Measurements from ENCODE around the gene ZNF471. TPM values are rescaled to one million over a fixed set of nuclear protein-coding genes. Genes with fewer than 3 reads are reported as not detected.

The ZNF471 gene
- total and polyA plus RNA-seq, 4 donors = 1.3 to 14.4 (median 2.2) TPM

DNA sequence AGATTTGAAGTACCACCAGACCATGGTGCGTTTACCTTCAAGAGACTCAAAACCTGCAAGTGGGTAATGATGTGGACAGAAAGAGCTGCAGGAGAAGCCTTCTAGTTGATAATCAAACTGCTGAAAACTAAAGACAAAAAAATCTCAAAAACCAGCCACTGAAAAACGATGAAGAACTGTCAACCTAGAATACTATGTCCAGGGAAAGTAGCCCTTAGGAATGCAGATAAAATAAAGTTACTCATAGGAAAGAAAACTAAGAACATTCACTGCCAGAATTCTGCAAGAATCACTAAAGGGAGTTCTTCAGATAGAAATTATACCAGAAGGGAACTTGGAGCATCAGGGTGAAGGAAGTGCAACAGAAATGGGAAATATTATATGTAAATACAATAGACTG lies 64.9 kb downstream of the ZNF471 start:
- 48 to 72% methylated on average over 2 of the region's 2 CpGs for WGBS, 2 donors
- no peak overlapping the region for H3K4me3 ChIP-seq
- H3K4me1 ChIP-seq (ENCODE audit: control insufficient read depth in 5 of 5, insufficient read depth in 5 of 5, low read length in 5 of 5) = peaks cover 0 to 7% (median 5%) of the 10 kb centered on the region in 5 donors
- TF ChIP-seq, protein P1, sequence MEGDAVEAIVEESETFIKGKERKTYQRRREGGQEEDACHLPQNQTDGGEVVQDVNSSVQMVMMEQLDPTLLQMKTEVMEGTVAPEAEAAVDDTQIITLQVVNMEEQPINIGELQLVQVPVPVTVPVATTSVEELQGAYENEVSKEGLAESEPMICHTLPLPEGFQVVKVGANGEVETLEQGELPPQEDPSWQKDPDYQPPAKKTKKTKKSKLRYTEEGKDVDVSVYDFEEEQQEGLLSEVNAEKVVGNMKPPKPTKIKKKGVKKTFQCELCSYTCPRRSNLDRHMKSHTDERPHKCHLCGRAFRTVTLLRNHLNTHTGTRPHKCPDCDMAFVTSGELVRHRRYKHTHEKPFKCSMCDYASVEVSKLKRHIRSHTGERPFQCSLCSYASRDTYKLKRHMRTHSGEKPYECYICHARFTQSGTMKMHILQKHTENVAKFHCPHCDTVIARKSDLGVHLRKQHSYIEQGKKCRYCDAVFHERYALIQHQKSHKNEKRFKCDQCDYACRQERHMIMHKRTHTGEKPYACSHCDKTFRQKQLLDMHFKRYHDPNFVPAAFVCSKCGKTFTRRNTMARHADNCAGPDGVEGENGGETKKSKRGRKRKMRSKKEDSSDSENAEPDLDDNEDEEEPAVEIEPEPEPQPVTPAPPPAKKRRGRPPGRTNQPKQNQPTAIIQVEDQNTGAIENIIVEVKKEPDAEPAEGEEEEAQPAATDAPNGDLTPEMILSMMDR (IDR thresholded peaks at IDR 0.05; ENCODE audit: control extremely low read depth, extremely low read depth) = no peak
- peak in 1 of 3 donors; percentile 26 for DNase-seq
- ATAC-seq (ENCODE audit: insufficient read depth, low FRiP score) = no peak
- peaks cover 16 to 78% (median 65%) of the 10 kb centered on the region in 4 donors for H3K36me3 ChIP-seq (ENCODE audit: control insufficient read depth in 4 of 4, insufficient read depth in 4 of 4, low read length in 4 of 4)
- H3K27me3 ChIP-seq (ENCODE audit: control insufficient read depth in 3 of 3, insufficient read depth in 3 of 3, low read length in 2 of 3) = no peaks in the 10 kb centered on the region
- H3K9me3 ChIP-seq (ENCODE audit: control insufficient read depth in 4 of 4, insufficient read depth in 3 of 4, low read length in 3 of 4) = peaks cover 21 to 69% (median 39%) of the 10 kb centered on the region in 4 donors
- H3K9ac ChIP-seq (ENCODE audit: insufficient read depth in 1 of 2, low read length in 2 of 2) = no peak overlapping the region
- H3K27ac ChIP-seq (ENCODE audit: low read depth in 1 of 2, low read length in 1 of 2) = no peak overlapping the region

DNA sequence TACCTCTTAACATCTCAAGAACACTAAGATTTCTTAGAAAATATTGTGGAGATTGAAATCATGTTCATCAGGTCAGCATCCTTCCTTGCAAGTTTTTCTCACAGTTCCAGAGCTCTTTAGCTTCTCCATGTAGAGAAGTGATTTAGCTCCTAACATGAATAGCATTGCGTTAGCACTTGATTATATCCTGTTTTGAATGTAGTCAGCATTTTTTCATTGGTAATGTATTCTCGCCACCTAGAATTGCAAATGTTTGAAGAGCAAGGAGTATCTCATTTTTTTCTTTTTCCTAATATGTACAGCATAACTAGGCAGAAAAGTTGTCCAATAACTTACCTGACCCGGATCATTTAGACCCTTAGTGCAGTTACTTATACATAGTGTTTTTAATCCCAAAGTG lies 66.3 kb downstream of the ZNF471 start:
- H3K27me3 ChIP-seq (ENCODE audit: control insufficient read depth in 3 of 3, insufficient read depth in 3 of 3, low read length in 2 of 3) = no peaks in the 10 kb centered on the region

DNA sequence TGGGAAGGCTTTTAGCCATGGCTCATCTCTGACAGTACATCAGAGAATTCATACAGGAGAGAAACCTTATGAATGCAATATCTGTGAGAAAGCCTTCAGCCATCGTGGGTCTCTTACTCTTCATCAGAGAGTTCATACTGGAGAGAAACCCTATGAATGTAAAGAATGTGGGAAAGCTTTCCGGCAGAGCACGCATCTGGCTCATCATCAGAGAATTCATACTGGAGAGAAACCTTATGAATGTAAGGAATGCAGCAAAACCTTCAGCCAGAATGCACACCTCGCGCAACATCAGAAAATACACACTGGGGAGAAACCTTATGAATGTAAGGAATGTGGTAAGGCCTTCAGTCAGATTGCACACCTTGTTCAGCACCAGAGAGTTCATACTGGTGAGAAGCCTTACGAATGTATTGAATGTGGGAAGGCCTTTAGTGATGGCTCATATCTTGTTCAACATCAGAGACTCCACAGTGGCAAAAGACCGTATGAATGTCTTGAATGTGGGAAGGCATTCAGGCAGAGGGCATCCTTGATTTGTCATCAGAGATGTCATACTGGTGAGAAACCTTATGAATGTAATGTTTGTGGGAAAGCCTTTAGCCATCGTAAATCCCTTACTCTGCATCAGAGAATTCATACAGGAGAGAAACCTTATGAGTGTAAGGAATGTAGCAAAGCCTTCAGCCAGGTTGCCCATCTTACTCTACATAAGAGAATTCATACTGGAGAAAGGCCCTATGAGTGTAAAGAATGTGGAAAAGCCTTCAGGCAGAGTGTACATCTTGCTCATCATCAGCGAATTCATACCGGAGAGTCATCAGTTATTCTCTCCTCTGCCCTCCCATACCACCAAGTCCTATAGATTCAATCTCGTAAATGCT lies 70.3 kb downstream of the ZNF471 start:
- ATAC-seq (ENCODE audit: insufficient read depth, low FRiP score) (no peak), DNase-seq (no peak)
- no peaks in the 10 kb centered on the region for H3K4me1 ChIP-seq (ENCODE audit: control insufficient read depth in 5 of 5, insufficient read depth in 5 of 5, low read length in 5 of 5)
- peaks cover 22 to 69% (median 49%) of the 10 kb centered on the region in 4 donors for H3K9me3 ChIP-seq (ENCODE audit: control insufficient read depth in 4 of 4, insufficient read depth in 3 of 4, low read length in 3 of 4)
- no peak overlapping the region for H3K4me3 ChIP-seq
- no peak overlapping the region for H3K27ac ChIP-seq (ENCODE audit: low read depth in 1 of 2, low read length in 1 of 2)
- no peaks in the 10 kb centered on the region for H3K27me3 ChIP-seq (ENCODE audit: control insufficient read depth in 3 of 3, insufficient read depth in 3 of 3, low read length in 2 of 3)
- WGBS, 2 donors = 97 to 98% methylated on average over 11 of the region's 11 CpGs
- H3K36me3 ChIP-seq (ENCODE audit: control insufficient read depth in 4 of 4, insufficient read depth in 4 of 4, low read length in 4 of 4) = peaks cover 7 to 65% (median 44%) of the 10 kb centered on the region in 4 donors
- TF ChIP-seq, protein P1 (IDR thresholded peaks at IDR 0.05; ENCODE audit: control extremely low read depth, extremely low read depth) = no peak
- H3K9ac ChIP-seq (ENCODE audit: insufficient read depth in 1 of 2, low read length in 2 of 2) = no peak overlapping the region

More for the DNA sequence above, 66.3 kb downstream of the ZNF471 start:
- Histone ChIP-seq H3K9ac (ENCODE audit: insufficient read depth in 1 of 2, low read length in 2 of 2) (no peak overlapping the region), H3K36me3 (ENCODE audit: control insufficient read depth in 4 of 4, insufficient read depth in 4 of 4, low read length in 4 of 4) (peaks cover 16 to 87% (median 68%) of the 10 kb centered on the region in 4 donors), H3K4me1 (ENCODE audit: control insufficient read depth in 5 of 5, insufficient read depth in 5 of 5, low read length in 5 of 5) (no peaks in the 10 kb centered on the region), H3K4me3 (no peak overlapping the region), H3K9me3 (ENCODE audit: control insufficient read depth in 4 of 4, insufficient read depth in 3 of 4, low read length in 3 of 4) (peaks cover 27 to 72% (median 49%) of the 10 kb centered on the region in 4 donors), H3K27ac (ENCODE audit: low read depth in 1 of 2, low read length in 1 of 2) (no peak overlapping the region)
- TF ChIP-seq, protein P1 (IDR thresholded peaks at IDR 0.05; ENCODE audit: control extremely low read depth, extremely low read depth) = no peak
- ATAC-seq (ENCODE audit: insufficient read depth, low FRiP score) (no peak), DNase-seq (no peak)
- 98% methylated on average over 3 of the region's 3 CpGs for WGBS, 2 donors

Other genes starting within 250 kb of the ZNF471 start
- 1 to 10 TPM in 1 of 2 donors, not detected in 1; 1.1 TPM for gene EDDM13, start 235.1 kb upstream of the ZNF471 start, total RNA-seq
- gene EDDM13, start 235.1 kb upstream of the ZNF471 start, polyA plus RNA-seq = 1 to 10 TPM; 1.3 to 3.0 TPM
- gene ZSCAN5A, start 193.0 kb upstream of the ZNF471 start, total RNA-seq = 10 to 100 TPM; 11.8 to 17.4 TPM
- gene ZSCAN5A, start 193.0 kb upstream of the ZNF471 start, polyA plus RNA-seq = 1 to 10 TPM; 5.5 to 8.5 TPM
- gene ZNF582, start 114.3 kb upstream of the ZNF471 start, total RNA-seq = 1 to 10 TPM; 2.9 to 4.4 TPM
- 1 to 10 TPM; 2.5 to 3.1 TPM for gene ZNF582, start 114.3 kb upstream of the ZNF471 start, polyA plus RNA-seq
- 1 to 10 TPM; 4.7 to 9.1 TPM for gene ZNF583, start 103.5 kb upstream of the ZNF471 start, total RNA-seq
- 1 to 10 TPM; 1.3 to 2.2 TPM for gene ZNF583, start 103.5 kb upstream of the ZNF471 start, polyA plus RNA-seq
- 10 to 100 TPM in 1 of 2 donors, 1 to 10 TPM in 1; 3.1 to 12.9 TPM for gene ZNF667, start 30.5 kb upstream of the ZNF471 start, total RNA-seq
- 1 to 10 TPM in 1 of 2 donors, under 1 TPM in 1; 0.69 to 1.2 TPM for gene ZNF667, start 30.5 kb upstream of the ZNF471 start, polyA plus RNA-seq
- 10 to 100 TPM in 1 of 2 donors, 1 to 10 TPM in 1; 7.0 to 12.9 TPM for gene ZFP28, start 31.1 kb downstream of the ZNF471 start, total RNA-seq
- 1 to 10 TPM; 2.7 to 3.6 TPM for gene ZFP28, start 31.1 kb downstream of the ZNF471 start, polyA plus RNA-seq
- gene ZNF470, start 59.6 kb downstream of the ZNF471 start, total RNA-seq = 1 to 10 TPM; 4.3 to 4.5 TPM
- 1 to 10 TPM; 1.2 to 2.6 TPM for gene ZNF470, start 59.6 kb downstream of the ZNF471 start, polyA plus RNA-seq
- 1 to 10 TPM; 6.7 to 8.3 TPM for gene ZNF71, start 87.4 kb downstream of the ZNF471 start, total RNA-seq
- gene ZNF71, start 87.4 kb downstream of the ZNF471 start, polyA plus RNA-seq = 1 to 10 TPM; 2.5 to 4.9 TPM
- under 1 TPM; 0.40 to 0.94 TPM for gene SMIM17, start 135.3 kb downstream of the ZNF471 start, total RNA-seq
- under 1 TPM; 0.10 to 0.15 TPM for gene SMIM17, start 135.3 kb downstream of the ZNF471 start, polyA plus RNA-seq
- gene ZNF835, start 163.9 kb downstream of the ZNF471 start, total RNA-seq = 1 to 10 TPM; 2.6 to 3.2 TPM
- 1 to 10 TPM in 1 of 2 donors, under 1 TPM in 1; 0.49 to 1.2 TPM for gene ZNF835, start 163.9 kb downstream of the ZNF471 start, polyA plus RNA-seq